HG03135 (cell line): ENCODE data around the gene TSR1.

Experiments used
- ATAC-seq: cut with Tn5 transposase; IDR thresholded peaks from one replicate; pipeline ENCODE4 v1.9.1; 2021; ENCODE audit warnings: mild to moderate bottlenecking, moderate library complexity; ENCODE audit not compliant: unreplicated experiment

TSR1 gene

DNA sequence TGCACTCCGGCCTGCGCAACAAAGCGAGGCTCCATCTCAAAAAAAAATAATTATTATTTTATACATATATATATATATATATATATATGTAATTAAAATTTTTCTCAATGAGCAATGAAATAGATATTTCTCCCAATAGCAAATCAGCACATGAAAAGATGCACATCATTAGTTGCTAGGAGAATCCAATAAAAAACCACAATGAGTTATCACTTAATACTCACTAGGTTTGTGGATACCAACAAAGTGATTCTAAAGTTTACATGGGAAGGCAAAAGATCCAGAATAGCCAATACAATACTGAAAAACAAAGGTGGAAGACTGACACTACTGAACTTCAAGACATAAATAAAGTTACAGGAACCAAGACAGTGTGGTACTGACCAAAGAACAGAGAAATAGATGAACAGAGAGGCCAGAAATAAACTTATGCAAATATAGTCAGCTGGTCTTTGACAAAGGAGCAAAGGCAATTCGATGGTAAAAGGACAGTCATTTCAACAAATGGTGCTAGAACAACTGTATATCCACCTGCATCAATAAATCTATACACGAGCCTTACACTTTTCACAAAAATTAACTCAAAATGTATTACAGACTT is 46.3 kb downstream of the TSR1 start:
- no peak for ATAC-seq

- ATAC-seq = no peak
Measured at GRCh38 chr17:2283302-2283701, 53.0 kb downstream of the TSR1 start.

DNA sequence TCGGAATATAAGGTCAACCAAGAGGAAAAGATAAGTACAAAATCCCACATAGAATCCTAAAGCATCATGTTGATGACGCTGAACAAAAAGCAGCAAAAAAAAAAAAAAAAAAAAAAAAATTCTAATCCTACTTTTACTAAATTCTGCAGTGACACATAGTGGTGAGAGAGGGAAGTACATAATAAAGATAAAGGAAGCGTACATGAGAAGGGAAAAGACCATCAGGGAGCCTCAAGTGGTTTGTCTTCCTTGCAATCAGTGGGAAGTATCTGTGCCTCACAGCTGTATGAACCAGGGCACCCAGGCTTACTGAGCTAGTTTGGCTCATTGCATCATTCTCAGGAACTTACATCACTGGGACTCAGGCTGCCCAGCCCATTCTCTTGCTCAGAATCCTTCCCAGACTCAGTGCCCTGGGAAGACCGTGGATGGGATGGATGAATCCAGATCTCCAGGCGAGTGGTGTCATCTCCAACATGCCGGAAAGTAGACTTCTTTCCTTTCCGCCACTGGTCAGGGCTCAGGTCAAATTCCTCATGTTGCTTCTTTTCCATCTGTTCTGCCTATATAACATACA is 53.9 kb downstream of the TSR1 start:
- no peak for ATAC-seq

DNA sequence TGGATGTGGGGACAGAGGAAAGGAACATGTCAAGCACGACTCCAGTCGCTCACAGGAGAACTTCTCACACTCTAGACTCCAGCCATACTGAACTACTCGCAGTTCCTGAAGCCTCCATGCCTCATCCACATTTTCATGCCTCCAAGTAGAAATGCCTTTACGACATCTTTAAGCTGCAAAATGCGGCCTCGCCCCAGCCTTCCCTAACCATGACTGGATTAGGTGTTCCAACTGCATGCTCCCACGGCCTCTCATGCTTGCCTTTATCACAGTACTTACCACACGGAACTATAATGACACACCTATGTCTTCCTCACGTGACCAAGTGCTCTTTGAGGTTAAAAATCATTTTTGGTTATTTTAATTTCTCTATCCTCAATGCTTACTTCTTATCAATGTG is 56.5 kb downstream of the TSR1 start:
- no peak for ATAC-seq

GRCh38 chr17:2277429-2278170 is 58.7 kb downstream of the TSR1 start:
- ATAC-seq = no peak

DNA sequence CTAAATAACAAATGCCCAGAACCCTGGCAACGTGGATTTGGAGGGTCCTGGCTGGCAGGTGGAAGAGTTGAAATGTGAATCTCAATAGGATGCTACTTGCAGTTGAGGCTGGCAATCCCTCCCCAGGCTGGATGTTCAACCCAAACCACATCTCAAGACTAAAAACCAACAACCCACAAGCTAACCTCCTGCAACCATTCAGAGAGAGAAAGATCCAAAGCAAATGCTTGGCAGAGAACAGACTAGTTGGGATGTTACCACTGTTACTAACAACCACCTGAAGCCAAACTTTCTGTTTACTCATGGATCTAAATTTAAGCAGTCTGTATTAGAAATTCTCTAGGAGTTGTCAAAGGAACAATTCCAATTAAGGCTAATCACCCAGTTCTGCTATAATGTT is 60.5 kb downstream of the TSR1 start:
- no peak for ATAC-seq

DNA sequence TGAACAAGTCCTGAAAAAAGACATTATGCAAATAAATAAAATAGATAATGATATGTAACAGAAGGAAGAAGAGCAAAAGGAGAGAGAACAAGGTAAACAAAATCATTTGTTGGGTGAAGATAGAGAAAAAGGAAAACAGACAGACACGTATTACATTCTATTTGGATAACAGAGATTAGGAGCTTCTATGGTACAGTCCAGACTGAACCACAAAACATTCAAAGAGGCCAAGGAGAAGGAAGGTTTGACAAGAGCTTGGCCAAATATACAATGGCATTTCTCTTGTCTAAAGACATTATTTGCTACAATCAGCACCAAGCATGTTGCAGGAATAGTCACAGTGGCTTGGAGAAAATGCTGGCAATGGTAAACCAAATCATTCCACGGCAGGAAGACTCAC is 61.8 kb downstream of the TSR1 start:
- ATAC-seq = no peak
